ENCODE data around the gene TMEM43.

DNA sequence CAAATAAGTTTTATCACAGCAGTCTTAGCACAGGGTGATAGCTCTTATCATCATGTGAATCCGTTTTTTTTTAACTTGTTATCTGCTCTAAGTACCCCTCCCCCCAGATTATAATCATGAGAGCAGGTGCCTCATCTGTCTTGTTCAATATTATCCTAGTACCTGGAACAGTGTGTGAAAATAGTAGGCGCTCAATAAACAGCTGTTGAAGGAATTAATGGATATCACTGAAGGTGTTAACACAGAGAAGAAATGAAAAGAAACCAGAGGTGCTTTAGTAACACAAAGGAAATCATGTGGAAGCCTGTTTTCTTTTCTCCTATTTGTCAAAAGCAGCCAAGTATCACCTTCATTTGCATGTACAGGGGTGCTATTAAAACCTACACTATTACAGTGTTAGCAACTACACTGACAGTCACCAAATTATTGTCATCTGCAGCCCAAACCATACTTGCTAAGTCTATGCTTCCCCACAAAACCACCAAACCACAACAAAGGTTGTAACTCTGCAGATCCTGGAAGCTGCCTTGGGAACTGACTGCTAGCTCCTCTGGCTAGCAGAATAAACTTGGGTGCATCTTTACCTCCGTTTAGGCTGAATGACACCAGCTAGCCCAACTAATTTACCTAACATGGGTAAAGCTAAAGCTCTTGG, 50.7 kb downstream of the TMEM43 start:
- TF ChIP-seq EZH2 (IDR thresholded peaks at IDR 0.05; ENCODE audit: borderline replicate concordance, control insufficient read depth, low read depth, low read length): no peak
- no peak for TF ChIP-seq SP1 (IDR thresholded peaks at IDR 0.05; ENCODE audit: low read depth, low read length)
- TF ChIP-seq MAX (IDR thresholded peaks at IDR 0.05; ENCODE audit: low read depth, low read length): no peak
- TF ChIP-seq CTCF (IDR thresholded peaks at IDR 0.05 in 2 of 3, conservative IDR thresholded peaks at IDR 0.05 in 1 of 3; ENCODE audit: control insufficient read depth in 2 of 3, extremely low read depth in 1 of 3, insufficient read depth in 1 of 3, low read depth in 3 of 3, low read length in 3 of 3): no peak
